K562 (cell line): Measurements from ENCODE around the gene TMTC3. TPM values are rescaled to one million over a fixed set of nuclear protein-coding genes. Genes with fewer than 3 reads are reported as not detected.

Experiments used
- ATAC-seq: fragments of 200-7000 bp; cut with Tn5 transposase; 3 replicates; pipeline ENCODE4 v1.9.1; 2020; ENCODE audit warnings: moderate library complexity
- BruUV-seq: library from RNA; stranded (reverse); fragments of 400-500 nt; replicated peaks from 2 replicates; lab custom pipeline; 2021; lab: Mats Ljungman, UMichigan
- CTCF ChIA-PET: fragments of 300-600 bp; formaldehyde crosslinking; extraction: SDS; loops from one replicate; lab custom pipeline; 2021; ENCODE audit warnings: low intra/inter-chr PET ratio; lab: Yijun Ruan, JAX
- POLR2A ChIA-PET: fragments of 300-600, 350-650 bp; sonication (Branson Sonifier 250); formaldehyde crosslinking; extraction: SDS; loops from one replicate; lab custom pipeline; 2021; ENCODE audit warnings: antibody characterized with exemption, inconsistent platforms; lab: Yijun Ruan, JAX
- DNase-seq, 4 experiments: peaks; one replicate each; pipeline versions ENCODE4 v3.0.0 to v3.0.0-alpha.2; 2011 to 2018; ENCODE audit warnings: low spot score in 3 of 4, mixed read lengths in 3 of 4; ENCODE audit errors: extremely low read depth in 1 of 4
- FAIRE-seq: peaks from 2 replicates; lab custom pipeline; 2011; peaks lifted over from hg19 to GRCh38; lab: Jason Lieb, UNC
- H2AFZ ChIP-seq: 2 replicates; pipeline ENCODE4 v1.6.0; 2011; ENCODE audit warnings: low read depth, low read length, control low read depth, inconsistent platforms
- H3K27ac ChIP-seq: fragments of 200-600 bp; 3 replicates; pipeline ENCODE4 v1.8.0; 2011; ENCODE audit warnings: low read depth, mild to moderate bottlenecking, control low read depth, inconsistent platforms, low read length, moderate library complexity, mixed read lengths; ENCODE audit errors: extremely low read depth
- H3K27me3 ChIP-seq, 2 experiments: fragments of 300-600 bp in 1 of 2; 2 replicates in 1 of 2; 3 replicates in 1 of 2; pipeline versions ENCODE4 v1.6.0 to v1.8.0; 2011; ENCODE audit warnings: inconsistent platforms in 2 of 2, low read length in 2 of 2, mild to moderate bottlenecking in 1 of 2, mixed read lengths in 1 of 2, moderate library complexity in 1 of 2; ENCODE audit not compliant: control insufficient read depth in 2 of 2, insufficient read depth in 2 of 2
- H3K36me3 ChIP-seq: fragments of 300-600 bp; 3 replicates; pipeline ENCODE4 v1.8.0; 2011; ENCODE audit warnings: mild to moderate bottlenecking, low read length, inconsistent platforms; ENCODE audit not compliant: control insufficient read depth, insufficient read depth
- H3K4me1 ChIP-seq, 2 experiments: fragments of 200-600 bp in 1 of 2; replicated peaks in 1 of 2; 2 replicates in 1 of 2; 3 replicates in 1 of 2; pipeline versions ENCODE4 v1.5.1 to v1.8.0; 2011; ENCODE audit warnings: inconsistent platforms in 2 of 2, low read length in 2 of 2, mild to moderate bottlenecking in 1 of 2, mixed read lengths in 1 of 2, moderate library complexity in 1 of 2; ENCODE audit not compliant: control insufficient read depth in 2 of 2, insufficient read depth in 2 of 2
- H3K4me2 ChIP-seq: 2 replicates; pipeline ENCODE4 v1.6.1; 2011; ENCODE audit warnings: low read length, control low read depth, inconsistent platforms, mixed read lengths; ENCODE audit not compliant: insufficient read depth
- H3K4me3 ChIP-seq: fragments of 200-600 bp; sonication (generic), shearing (Covaris generic); 2 replicates; pipeline ENCODE4 v1.5.1; 2016; ENCODE audit warnings: control low read depth, inconsistent platforms
- H3K79me2 ChIP-seq: fragments of 200-600 bp; 3 replicates; pipeline ENCODE4 v1.8.0; 2011; ENCODE audit warnings: low read length, inconsistent platforms; ENCODE audit not compliant: control insufficient read depth, insufficient read depth
- H3K9ac ChIP-seq, 2 experiments: 2 replicates each; pipeline versions ENCODE4 v1.6.0 to v1.6.1; 2011; ENCODE audit warnings: low read depth in 2 of 2, low read length in 2 of 2, control low read depth in 1 of 2, inconsistent platforms in 1 of 2, mild to moderate bottlenecking in 1 of 2, mixed read lengths in 1 of 2; ENCODE audit not compliant: insufficient read depth in 1 of 2
- H3K9me1 ChIP-seq: one replicate; pipeline ENCODE4 v1.6.0; 2011; ENCODE audit warnings: inconsistent platforms, mild to moderate bottlenecking, low read length, moderate library complexity; ENCODE audit not compliant: control insufficient read depth, insufficient read depth
- H3K9me3 ChIP-seq: replicated peaks from 2 replicates; pipeline ENCODE4 v1.5.1; 2011; ENCODE audit warnings: low read depth, low read length, inconsistent platforms; ENCODE audit not compliant: control insufficient read depth, insufficient read depth
- H4K20me1 ChIP-seq: replicated peaks from 2 replicates; pipeline ENCODE4 v1.6.1; 2011; ENCODE audit warnings: low read length, inconsistent platforms, mixed read lengths; ENCODE audit not compliant: control insufficient read depth, insufficient read depth
- WGBS: fragments of 100-300 bp; shearing (Covaris generic); methylation state at CpG from one replicate; pipeline ENCODE4 v1.1.6; 2016; ENCODE audit warnings: low coverage, mixed read lengths; ENCODE audit not compliant: insufficient coverage; ENCODE audit errors: missing lambda C conversion rate; 5-methylcytosine and 5-hydroxymethylcytosine counted together
- in situ Hi-C: fragments of 300-500 bp; cut with MboI; formaldehyde crosslinking; loops from 4 replicates; pipeline ENCODE4 v1.15.0; 2018; ENCODE audit warnings: inconsistent platforms, mixed read lengths
- intact Hi-C: fragments of 100-400 bp; cut with micrococcal nuclease; formaldehyde crosslinking; loops from 2 replicates; pipeline ENCODE4 v1.14.2; 2022
- polyA plus RNA-seq, 8 experiments: library from polyadenylated mRNA; depleted of rRNA in 4 of 8; stranded (reverse) in 5 of 8; unstranded in 3 of 8; fragments of >200 nt; fragmentation: Nextera tagmentation in 2 of 8; fragmentation: Illumina TruSeq in 1 of 8; extraction: Ambion mirVana in 2 of 8; extraction: Trizol in 1 of 8; gene quantifications; 2 replicates each; pipeline versions ENCODE4 v1.2.1 to v1.2.3, GENCODE V29; 2011 to 2014; ENCODE audit warnings: inconsistent platforms in 1 of 8, missing spikeins in 1 of 8
- total RNA-seq, 7 experiments: library from RNA; depleted of rRNA in 6 of 7; stranded (reverse); fragments of >200 nt in 6 of 7; fragmentation: Illumina TruSeq in 2 of 7; extraction: Trizol in 2 of 7; gene quantifications; 2 replicates each; pipeline versions ENCODE4 v1.2.1 to v1.2.3, GENCODE V29; 2011 to 2021; ENCODE audit warnings: low replicate concordance in 1 of 7
- TF ChIP-seq, protein P1 (sequence below), 3 experiments: IDR thresholded peaks in 2 of 3; conservative IDR thresholded peaks in 1 of 3; 2 replicates each; pipeline ENCODE4 v1.5.1; 2011 to 2012; ENCODE audit warnings: low read length in 3 of 3, mild to moderate bottlenecking in 3 of 3, control low read depth in 2 of 3, improper control_type of control experiment in 1 of 3, inconsistent platforms in 1 of 3, low read depth in 1 of 3, mixed read lengths in 1 of 3, moderate library complexity in 1 of 3; ENCODE audit not compliant: insufficient read depth in 2 of 3
- TF ChIP-seq, protein P2 (sequence below): fragments of 250-450 bp; sonication (Bioruptor Pico); IDR thresholded peaks from 2 replicates; pipeline ENCODE4 v1.8.0; 2022; ENCODE audit warnings: inconsistent platforms, mild to moderate bottlenecking, moderate library complexity, borderline replicate concordance

Gene TMTC3
- total and polyA plus RNA-seq, 9 of the 15 experiments (the other 6 are each of a cell fraction or from before 2014, with no cell fraction given): 1.9 to 9.8 (median 4.7) TPM

DNA sequence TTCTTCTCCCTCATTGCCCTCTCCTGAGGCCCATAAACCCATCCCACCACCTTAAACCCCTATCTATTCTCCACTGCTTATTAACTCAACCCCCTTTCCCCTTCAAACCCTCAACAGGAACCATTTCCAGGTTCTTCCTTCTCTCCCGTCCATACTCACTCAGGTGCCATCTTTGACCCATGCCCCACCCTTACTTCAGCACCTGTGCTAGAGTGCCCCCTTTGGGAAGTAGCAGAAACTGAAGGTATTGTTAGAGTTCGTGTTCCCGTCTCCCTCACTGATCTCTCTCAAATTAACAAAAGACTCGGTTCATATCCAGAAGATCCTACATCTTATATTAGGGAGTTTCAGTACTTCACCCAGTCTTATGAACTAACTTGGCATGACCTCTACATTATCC, 86.6 kb downstream of the TMTC3 start:
- Histone ChIP-seq H3K79me2 (no peaks in the 10 kb centered on the region), H3K27me3 (no peaks in the 10 kb centered on the region), H4K20me1 (no peaks in the 10 kb centered on the region), H3K4me2 (no peak overlapping the region), H3K4me1 (no peaks in the 10 kb centered on the region), H3K36me3 (no peaks in the 10 kb centered on the region), H2AFZ (no peak overlapping the region), H3K4me3 (no peak overlapping the region), H3K9ac (no peak overlapping the region), H3K27ac (no peak overlapping the region), H3K9me3 (no peaks in the 10 kb centered on the region), H3K9me1 (no peaks in the 10 kb centered on the region)
- in situ Hi-C loops: no loop called here
- TF ChIP-seq, protein P1, sequence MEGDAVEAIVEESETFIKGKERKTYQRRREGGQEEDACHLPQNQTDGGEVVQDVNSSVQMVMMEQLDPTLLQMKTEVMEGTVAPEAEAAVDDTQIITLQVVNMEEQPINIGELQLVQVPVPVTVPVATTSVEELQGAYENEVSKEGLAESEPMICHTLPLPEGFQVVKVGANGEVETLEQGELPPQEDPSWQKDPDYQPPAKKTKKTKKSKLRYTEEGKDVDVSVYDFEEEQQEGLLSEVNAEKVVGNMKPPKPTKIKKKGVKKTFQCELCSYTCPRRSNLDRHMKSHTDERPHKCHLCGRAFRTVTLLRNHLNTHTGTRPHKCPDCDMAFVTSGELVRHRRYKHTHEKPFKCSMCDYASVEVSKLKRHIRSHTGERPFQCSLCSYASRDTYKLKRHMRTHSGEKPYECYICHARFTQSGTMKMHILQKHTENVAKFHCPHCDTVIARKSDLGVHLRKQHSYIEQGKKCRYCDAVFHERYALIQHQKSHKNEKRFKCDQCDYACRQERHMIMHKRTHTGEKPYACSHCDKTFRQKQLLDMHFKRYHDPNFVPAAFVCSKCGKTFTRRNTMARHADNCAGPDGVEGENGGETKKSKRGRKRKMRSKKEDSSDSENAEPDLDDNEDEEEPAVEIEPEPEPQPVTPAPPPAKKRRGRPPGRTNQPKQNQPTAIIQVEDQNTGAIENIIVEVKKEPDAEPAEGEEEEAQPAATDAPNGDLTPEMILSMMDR (IDR thresholded peaks at IDR 0.05 in 2 of 3, conservative IDR thresholded peaks at IDR 0.05 in 1 of 3; ENCODE audit: insufficient read depth in 2 of 3, low read depth in 1 of 3, low read length in 3 of 3): peak in 2 of 3 experiments; percentile 22 to 30; a peak in 2 of 6 replicates
- TF ChIP-seq, protein P2, sequence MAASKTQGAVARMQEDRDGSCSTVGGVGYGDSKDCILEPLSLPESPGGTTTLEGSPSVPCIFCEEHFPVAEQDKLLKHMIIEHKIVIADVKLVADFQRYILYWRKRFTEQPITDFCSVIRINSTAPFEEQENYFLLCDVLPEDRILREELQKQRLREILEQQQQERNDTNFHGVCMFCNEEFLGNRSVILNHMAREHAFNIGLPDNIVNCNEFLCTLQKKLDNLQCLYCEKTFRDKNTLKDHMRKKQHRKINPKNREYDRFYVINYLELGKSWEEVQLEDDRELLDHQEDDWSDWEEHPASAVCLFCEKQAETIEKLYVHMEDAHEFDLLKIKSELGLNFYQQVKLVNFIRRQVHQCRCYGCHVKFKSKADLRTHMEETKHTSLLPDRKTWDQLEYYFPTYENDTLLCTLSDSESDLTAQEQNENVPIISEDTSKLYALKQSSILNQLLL: no peak
- ATAC-seq (peak; percentile 56; the same call in 1 of the 3 replicates), FAIRE-seq (no peak), DNase-seq (peak in 1 of 4 experiments; percentile 11)
- intact Hi-C loops: no loop called here
- no TSS peak for BruUV-seq
- ChIA-PET CTCF (no interaction called here), POLR2A (interaction anchor here (0.5 kb wide), 1 partner anchor 120 kb away, joined by 3 read pairs; no protein-coding TSS in a partner anchor)
- 19% methylated on average over 4 of the region's 4 CpGs for WGBS
